Natural killer cell (primary cell): Measurements from ENCODE around the gene IGSF23. TPM values are rescaled to one million over a fixed set of nuclear protein-coding genes. Genes with fewer than 3 reads are reported as not detected.

Source experiments
- ATAC-seq, 3 donors: fragments of 150-1000 bp in 2 of 3; fragments of 200-7000 bp in 1 of 3; cut with Tn5 transposase; 1 replicate in 1 of 3; 2 replicates in 2 of 3; pipeline ENCODE4 v1.10.0; 2021; ENCODE audit warnings: mild to moderate bottlenecking in 2 of 3, moderate library complexity in 2 of 3
- DNase-seq, 2 donors: peaks; one replicate each; pipeline versions ENCODE4 v3.0.0 to v3.0.0-alpha.2; 2013 to 2021; ENCODE audit warnings: mixed read lengths in 1 of 2
- H3K27ac ChIP-seq: one replicate; pipeline ENCODE4 v1.5.1; 2013; ENCODE audit warnings: mild to moderate bottlenecking, low read length
- H3K27me3 ChIP-seq: one replicate; pipeline ENCODE4 v1.6.1; 2013; ENCODE audit warnings: low read length; ENCODE audit not compliant: control insufficient read depth, insufficient read depth
- H3K36me3 ChIP-seq: one replicate; pipeline ENCODE4 v1.6.1; 2013; ENCODE audit warnings: low read length; ENCODE audit not compliant: control insufficient read depth, insufficient read depth
- H3K4me1 ChIP-seq: one replicate; pipeline ENCODE4 v1.6.1; 2013; ENCODE audit warnings: low read length; ENCODE audit not compliant: control insufficient read depth, insufficient read depth
- H3K4me3 ChIP-seq: one replicate; pipeline ENCODE4 v1.5.1; 2013; ENCODE audit warnings: low read length
- H3K9me3 ChIP-seq: one replicate; pipeline ENCODE4 v1.6.1; 2013; ENCODE audit warnings: low read length; ENCODE audit not compliant: control insufficient read depth, insufficient read depth
- H3K27ac Mint-ChIP-seq, 2 donors: one replicate each; pipeline ENCODE4 v1.8.0; 2022; ENCODE audit warnings: mild to moderate bottlenecking in 2 of 2, mixed read lengths in 2 of 2, moderate library complexity in 1 of 2
- H3K27me3 Mint-ChIP-seq, 2 donors: one replicate each; pipeline ENCODE4 v1.8.0; 2022; ENCODE audit warnings: low read depth in 2 of 2, mixed read lengths in 2 of 2
- H3K36me3 Mint-ChIP-seq: one replicate; pipeline ENCODE4 v1.8.0; 2022; ENCODE audit warnings: mixed read lengths
- H3K4me1 Mint-ChIP-seq, 2 donors: one replicate each; pipeline ENCODE4 v1.8.0; 2022; ENCODE audit warnings: mixed read lengths in 2 of 2
- H3K4me3 Mint-ChIP-seq: one replicate; pipeline ENCODE4 v1.8.0; 2022; ENCODE audit warnings: mild to moderate bottlenecking, moderate library complexity, mixed read lengths
- H3K9me3 Mint-ChIP-seq, 2 donors: one replicate each; pipeline ENCODE4 v1.8.0; 2022; ENCODE audit warnings: mixed read lengths in 2 of 2
- CTCF ChIP-seq: fragments of 200-600 bp; IDR thresholded peaks from one replicate; pipeline ENCODE4 v1.8.0; 2022; ENCODE audit warnings: antibody characterized with exemption
- WGBS: methylation state at CpG from one replicate; pipeline ENCODE4 v1.1.7; 2013; ENCODE audit warnings: missing lambda C conversion rate; ENCODE audit not compliant: insufficient coverage; 5-methylcytosine and 5-hydroxymethylcytosine counted together
- intact Hi-C: fragments of 100-400 bp; cut with micrococcal nuclease; formaldehyde crosslinking; loops from one replicate; pipeline ENCODE4 v1.14.2; 2022
- total RNA-seq, 4 donors: library from RNA; stranded (reverse); fragments of 120-200 nt in 1 of 4; gene quantifications; one replicate each; pipeline versions ENCODE4 v1.2.3 to v1.2.4, GENCODE V29; 2013 to 2022

IGSF23 gene
- total RNA-seq, 3 donors from 2014 or later (not counting 1 experiment from before 2014, with no cell fraction given), result not detected

GRCh38 chr19:44579663-44580365 is 33.5 kb upstream of the IGSF23 start:
- H3K9me3 Mint-ChIP-seq, result no peaks in the 10 kb centered on the region
- 88% methylated on average over 5 of the region's 5 CpGs for WGBS
- no peaks in the 10 kb centered on the region for H3K4me1 ChIP-seq
- no peaks in the 10 kb centered on the region for H3K36me3 Mint-ChIP-seq
- H3K4me1 Mint-ChIP-seq, result no peaks in the 10 kb centered on the region
- DNase-seq (no peak), ATAC-seq (no peak)
- no peak overlapping the region for H3K4me3 ChIP-seq
- no peaks in the 10 kb centered on the region for H3K36me3 ChIP-seq
- H3K27me3 Mint-ChIP-seq, result peaks cover 0 to 3% of the 10 kb centered on the region in 2 donors
- H3K27ac ChIP-seq, result no peak overlapping the region
- TF ChIP-seq CTCF, result no peak
- no peak overlapping the region for H3K4me3 Mint-ChIP-seq
- no peak overlapping the region for H3K27ac Mint-ChIP-seq
- no peaks in the 10 kb centered on the region for H3K9me3 ChIP-seq
- intact Hi-C loops, result no loop called here
- H3K27me3 ChIP-seq, result no peaks in the 10 kb centered on the region

GRCh38 chr19:44580366-44580895 is 32.9 kb upstream of the IGSF23 start:
- no peaks in the 10 kb centered on the region for H3K36me3 ChIP-seq
- intact Hi-C loops, result no loop called here
- Mint-ChIP-seq H3K4me1 (no peaks in the 10 kb centered on the region), H3K27ac (no peak overlapping the region), H3K9me3 (no peaks in the 10 kb centered on the region), H3K36me3 (no peaks in the 10 kb centered on the region), H3K4me3 (no peak overlapping the region), H3K27me3 (peaks cover 0 to 3% of the 10 kb centered on the region in 2 donors)
- H3K27ac ChIP-seq, result no peak overlapping the region
- TF ChIP-seq CTCF, result no peak
- WGBS, result 82% methylated on average over 11 of the region's 11 CpGs
- no peaks in the 10 kb centered on the region for H3K27me3 ChIP-seq
- H3K9me3 ChIP-seq, result no peaks in the 10 kb centered on the region
- H3K4me1 ChIP-seq, result no peaks in the 10 kb centered on the region
- DNase-seq (no peak), ATAC-seq (no peak)
- no peak overlapping the region for H3K4me3 ChIP-seq

GRCh38 chr19:44581288-44581687 is 32.1 kb upstream of the IGSF23 start:
- Mint-ChIP-seq H3K27me3 (peaks cover 0 to 3% of the 10 kb centered on the region in 2 donors), H3K4me3 (no peak overlapping the region), H3K4me1 (no peaks in the 10 kb centered on the region), H3K27ac (no peak overlapping the region), H3K36me3 (no peaks in the 10 kb centered on the region), H3K9me3 (no peaks in the 10 kb centered on the region)
- Histone ChIP-seq H3K27me3 (no peaks in the 10 kb centered on the region), H3K27ac (no peak overlapping the region), H3K36me3 (no peaks in the 10 kb centered on the region), H3K9me3 (no peaks in the 10 kb centered on the region), H3K4me1 (no peaks in the 10 kb centered on the region), H3K4me3 (no peak overlapping the region)
- intact Hi-C loops, result no loop called here
- no peak for DNase-seq
- ATAC-seq, result no peak
- 91% methylated on average over 2 of the region's 2 CpGs for WGBS
- no peak for TF ChIP-seq CTCF
